ENCODE measurements around the gene MAB21L3. TPM values are rescaled to one million over a fixed set of nuclear protein-coding genes. Genes with fewer than 3 reads are reported as not detected.

Gene MAB21L3
- total and polyA plus RNA-seq, 2 experiments from 2014 or later, result not detected

GRCh38 chr1:116096013-116096618 is 15.1 kb upstream of the MAB21L3 start:
- no peak for DNase-seq (ENCODE audit: low spot score)
- Histone ChIP-seq H4K20me1 (replicated peaks; ENCODE audit: insufficient read depth) (no peaks in the 10 kb centered on the region), H3K4me2 (no peak overlapping the region), H3K27ac (ENCODE audit: low read depth) (no peak overlapping the region), H3K36me3 (ENCODE audit: insufficient read depth) (no peaks in the 10 kb centered on the region), H3K27me3 (ENCODE audit: insufficient read depth) (no peaks in the 10 kb centered on the region), H3F3A (replicated peaks; ENCODE audit: low read depth) (no peaks in the 10 kb centered on the region), H3K4me1 (ENCODE audit: insufficient read depth) (no peaks in the 10 kb centered on the region), H3K9me2 (ENCODE audit: insufficient read depth) (0 out of 2 replicates have a peak, but pooled peaks cover 10% of the 10 kb centered on the region), H3K79me2 (replicated peaks; ENCODE audit: insufficient read depth) (no peaks in the 10 kb centered on the region), H2AFZ (no peak overlapping the region), H3K4me3 (no peak overlapping the region)
- no peak overlapping the region for H3K4me3 Mint-ChIP-seq
- H3K27ac Mint-ChIP-seq, result no peak overlapping the region
- no peak for ATAC-seq
- H3K9me3 Mint-ChIP-seq, result peaks cover 5% of the 10 kb centered on the region; the same call in 2 of the 3 replicates
- no peaks in the 10 kb centered on the region for H3K4me1 Mint-ChIP-seq
- H3K36me3 Mint-ChIP-seq (ENCODE audit: low read depth), result peaks cover 3% of the 10 kb centered on the region; the same call in 2 of the 3 replicates
- H3K27me3 Mint-ChIP-seq (ENCODE audit: insufficient read depth, low read depth, poor library complexity), result peaks cover 3% of the 10 kb centered on the region
- TF ChIP-seq CREB1 (CRISPR knock-in tag; IDR thresholded peaks at IDR 0.05; ENCODE audit: low read depth) (no peak), EZH2 (IDR thresholded peaks at IDR 0.05; ENCODE audit: low read depth, unreplicated experiment) (no peak), EZH2phosphoT487 (IDR thresholded peaks at IDR 0.05; ENCODE audit: unreplicated experiment) (no peak), ZNF114 (CRISPR knock-in tag; IDR thresholded peaks at IDR 0.05) (no peak)

- no peak overlapping the region for H3K27ac Mint-ChIP-seq
- H3K4me1 Mint-ChIP-seq, result no peaks in the 10 kb centered on the region
- H3K9me2 ChIP-seq (ENCODE audit: insufficient read depth), result 0 out of 2 replicates have a peak, but pooled peaks cover 7% of the 10 kb centered on the region
- H3K27ac ChIP-seq (ENCODE audit: low read depth), result no peak overlapping the region
- no peaks in the 10 kb centered on the region for H3F3A ChIP-seq (replicated peaks; ENCODE audit: low read depth)
- no peaks in the 10 kb centered on the region for H3K36me3 ChIP-seq (ENCODE audit: insufficient read depth)
- H3K4me2 ChIP-seq, result no peak overlapping the region
- H3K27me3 Mint-ChIP-seq (ENCODE audit: insufficient read depth, low read depth, poor library complexity), result peaks cover 3% of the 10 kb centered on the region
- no peaks in the 10 kb centered on the region for H3K79me2 ChIP-seq (replicated peaks; ENCODE audit: insufficient read depth)
- no peaks in the 10 kb centered on the region for H3K4me1 ChIP-seq (ENCODE audit: insufficient read depth)
- peaks cover 3% of the 10 kb centered on the region; the same call in 2 of the 3 replicates for H3K36me3 Mint-ChIP-seq (ENCODE audit: low read depth)
- no peak overlapping the region for H3K4me3 Mint-ChIP-seq
- H3K4me3 ChIP-seq, result no peak overlapping the region
- no peaks in the 10 kb centered on the region for H4K20me1 ChIP-seq (replicated peaks; ENCODE audit: insufficient read depth)
- peaks cover 5% of the 10 kb centered on the region; the same call in 2 of the 3 replicates for H3K9me3 Mint-ChIP-seq
- ATAC-seq (no peak), DNase-seq (ENCODE audit: low spot score) (no peak)
- no peaks in the 10 kb centered on the region for H3K27me3 ChIP-seq (ENCODE audit: insufficient read depth)
- no peak overlapping the region for H2AFZ ChIP-seq
- TF ChIP-seq ZNF462 (CRISPR knock-in tag; IDR thresholded peaks at IDR 0.05) (no peak), EZH2 (IDR thresholded peaks at IDR 0.05; ENCODE audit: low read depth, unreplicated experiment) (no peak)
Observed at GRCh38 chr1:116097626-116098025, 13.6 kb upstream of the MAB21L3 start.

All from GM23338 (cell line).